Cortex of kidney (tissue), 1 donor: ENCODE data around the gene PPP4R2.

Source experiments
- DNase-seq: peaks from one replicate; lab custom pipeline; 2025; lab: John Stamatoyannopoulos, UW

PPP4R2 gene, protein sequence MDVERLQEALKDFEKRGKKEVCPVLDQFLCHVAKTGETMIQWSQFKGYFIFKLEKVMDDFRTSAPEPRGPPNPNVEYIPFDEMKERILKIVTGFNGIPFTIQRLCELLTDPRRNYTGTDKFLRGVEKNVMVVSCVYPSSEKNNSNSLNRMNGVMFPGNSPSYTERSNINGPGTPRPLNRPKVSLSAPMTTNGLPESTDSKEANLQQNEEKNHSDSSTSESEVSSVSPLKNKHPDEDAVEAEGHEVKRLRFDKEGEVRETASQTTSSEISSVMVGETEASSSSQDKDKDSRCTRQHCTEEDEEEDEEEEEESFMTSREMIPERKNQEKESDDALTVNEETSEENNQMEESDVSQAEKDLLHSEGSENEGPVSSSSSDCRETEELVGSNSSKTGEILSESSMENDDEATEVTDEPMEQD

GRCh38 chr3:72996473-72997333, at the start of gene PPP4R2:
Gene PPP4R2 (plus strand): TSS chr3:72996811. CDS start chr3:72997038, 227 bp downstream.
- DNase-seq: peak; percentile 58

- no peak for DNase-seq
These were observed 48.7 kb upstream of the PPP4R2 start for GRCh38 chr3:72947715-72948490.

GRCh38 chr3:72949016-72949415, 47.6 kb upstream of the PPP4R2 start:
- DNase-seq: no peak

- no peak for DNase-seq
These were observed 46.2 kb upstream of the PPP4R2 start for GRCh38 chr3:72950372-72950771.

DNA sequence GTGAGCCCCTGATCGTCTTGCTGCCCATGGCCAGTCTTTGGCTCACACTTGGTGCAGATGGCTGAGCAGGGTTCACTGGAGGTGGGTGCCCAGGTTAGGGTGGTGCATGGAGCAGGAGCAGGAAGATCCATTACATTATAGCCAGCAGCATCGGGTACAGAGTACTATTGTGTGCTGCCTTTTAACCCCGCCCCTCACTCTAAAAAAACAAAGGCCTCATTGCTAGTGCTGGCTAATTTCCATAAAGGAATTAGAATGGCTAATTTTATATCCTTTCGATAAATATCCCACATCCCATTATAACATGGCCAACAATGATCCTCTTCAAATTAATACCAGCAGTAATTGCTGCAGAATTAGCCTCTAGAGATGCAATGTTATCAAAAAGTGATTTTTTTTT, 45.8 kb upstream of the PPP4R2 start:
- no peak for DNase-seq

- DNase-seq: no peak
These were observed 45.3 kb upstream of the PPP4R2 start for GRCh38 chr3:72951259-72951722.

DNA sequence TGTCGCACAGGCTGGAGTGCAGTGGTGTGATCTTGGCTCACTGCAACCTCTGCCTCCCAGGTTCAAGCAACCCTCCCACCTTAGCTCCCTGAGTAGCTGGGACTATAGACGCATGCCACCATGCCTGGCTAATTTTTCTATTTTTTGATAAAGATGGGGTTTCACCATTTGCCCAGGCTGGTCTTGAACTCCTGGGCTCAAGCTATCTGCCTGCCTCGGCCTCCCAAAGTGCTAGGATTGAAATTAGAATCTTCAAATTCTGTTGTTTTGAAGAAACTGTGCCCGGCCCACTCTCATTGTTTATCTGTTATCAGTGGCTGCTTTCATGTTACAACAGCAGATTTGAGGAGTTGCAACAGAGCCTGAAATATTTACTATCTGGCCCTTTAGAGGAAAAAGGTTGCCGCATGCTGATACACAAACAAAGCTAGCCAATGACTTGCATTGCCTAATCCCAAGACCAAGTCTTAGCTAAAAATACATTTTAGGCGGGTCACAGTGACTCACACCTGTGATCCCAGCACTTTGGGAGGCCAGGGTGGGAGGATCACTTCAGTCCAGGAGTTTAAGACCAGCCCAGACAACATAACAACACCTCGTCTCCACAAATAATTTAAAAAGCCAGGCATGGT, 43.2 kb upstream of the PPP4R2 start:
- DNase-seq: no peak

DNA sequence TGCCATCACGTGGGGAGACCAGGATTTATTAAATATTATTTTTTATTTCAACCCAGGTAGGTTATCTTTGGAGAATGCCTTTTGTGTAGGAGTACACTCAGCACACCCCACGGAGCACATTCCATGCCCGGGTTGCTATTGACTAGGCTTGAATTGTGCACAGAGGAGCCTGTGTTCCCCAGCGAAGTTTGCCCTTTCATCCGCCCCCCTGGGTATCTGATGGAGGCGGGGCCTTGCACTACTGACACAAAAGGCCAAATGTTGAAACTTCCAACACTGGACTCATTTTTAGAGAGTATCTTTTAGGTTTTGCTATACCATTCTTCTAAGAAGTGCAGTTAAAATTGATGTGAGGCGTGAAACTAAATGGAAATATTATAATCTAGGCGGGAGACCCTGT, 39.3 kb upstream of the PPP4R2 start:
- no peak for DNase-seq

- no peak for DNase-seq
These were observed 37.3 kb upstream of the PPP4R2 start for GRCh38 chr3:72959336-72959735.

GRCh38 chr3:72960812-72961518, 35.6 kb upstream of the PPP4R2 start:
- no peak for DNase-seq

- DNase-seq: no peak
These were observed 34.9 kb upstream of the PPP4R2 start for GRCh38 chr3:72961752-72962151.

DNA sequence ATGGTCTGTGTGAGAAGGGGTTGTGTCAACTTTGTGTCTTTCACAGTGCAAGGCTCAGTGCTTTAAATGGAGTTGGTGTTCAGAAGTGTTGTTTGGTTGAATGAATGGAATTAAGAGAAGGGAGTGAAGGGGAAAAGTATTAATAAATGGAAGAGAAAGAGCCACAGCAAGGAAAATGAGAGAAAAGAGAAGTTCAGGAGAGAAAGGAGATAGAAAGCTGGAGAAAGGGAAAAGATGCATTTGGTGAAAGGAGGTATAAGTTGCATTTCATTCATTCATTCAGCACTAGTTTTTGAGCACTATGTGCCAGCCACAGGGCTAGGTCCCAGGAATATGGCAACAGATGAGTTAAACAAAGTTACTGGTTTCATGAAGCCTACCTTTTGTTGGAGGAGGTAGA, 34.3 kb upstream of the PPP4R2 start:
- DNase-seq: no peak

GRCh38 chr3:72964633-72965032, 32.0 kb upstream of the PPP4R2 start:
- no peak for DNase-seq

GRCh38 chr3:72968266-72968664, 28.3 kb upstream of the PPP4R2 start:
- no peak for DNase-seq

DNA sequence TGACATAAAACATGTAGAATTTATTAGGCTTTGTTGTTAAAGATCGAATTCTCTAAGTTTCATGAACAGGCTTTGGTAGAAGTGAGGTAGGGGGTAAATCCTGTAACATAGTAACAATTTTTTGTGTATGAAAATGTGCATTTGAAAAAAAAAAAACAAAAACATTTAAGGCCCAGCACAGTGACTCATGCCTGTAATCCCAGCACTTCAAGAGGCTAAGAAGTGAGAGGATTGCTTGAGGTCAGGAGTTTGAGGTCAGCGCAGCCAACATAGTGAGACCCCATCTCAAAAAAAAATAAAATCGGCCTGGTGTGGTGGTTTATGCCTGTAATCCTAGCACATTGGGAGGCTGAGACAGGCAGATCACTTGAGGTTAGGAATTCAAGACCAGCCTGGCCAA, 26.8 kb upstream of the PPP4R2 start:
- no peak for DNase-seq

DNA sequence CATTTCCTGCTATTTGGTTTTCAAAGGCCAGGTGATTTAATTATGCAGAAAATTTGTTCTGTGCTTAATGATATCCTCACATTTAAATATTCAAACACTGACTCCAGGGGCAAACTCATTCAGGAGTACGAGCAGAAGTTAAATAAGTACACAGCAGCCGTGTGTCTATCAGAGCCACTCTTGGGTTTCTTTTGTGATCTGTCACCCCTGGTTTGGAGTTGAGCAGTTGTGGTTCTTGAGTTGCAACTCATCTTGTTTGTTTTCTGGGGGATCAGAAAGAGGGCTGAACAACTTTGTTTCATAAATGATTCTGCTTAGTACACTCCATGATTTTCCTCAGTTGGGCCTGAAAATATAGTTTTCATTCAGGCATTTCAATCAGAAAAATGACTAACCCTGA, 25.7 kb upstream of the PPP4R2 start:
- DNase-seq: no peak

DNA sequence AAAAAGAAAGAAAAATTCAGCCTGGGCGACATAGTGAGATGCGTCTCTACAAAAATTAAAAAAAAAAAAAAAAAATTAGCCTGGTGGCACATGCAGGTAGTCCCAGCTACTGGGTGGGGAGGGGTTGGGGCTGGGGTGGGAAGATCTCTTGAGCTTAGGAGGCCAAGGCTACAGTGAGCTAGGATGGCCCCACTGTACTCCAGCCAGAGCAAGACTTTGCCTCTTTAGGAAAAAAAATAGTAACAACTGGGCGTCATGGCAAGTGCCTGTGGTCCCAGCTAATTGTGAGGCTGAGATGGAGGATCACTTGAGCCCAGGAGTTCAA, 23.9 kb upstream of the PPP4R2 start:
- no peak for DNase-seq

DNA sequence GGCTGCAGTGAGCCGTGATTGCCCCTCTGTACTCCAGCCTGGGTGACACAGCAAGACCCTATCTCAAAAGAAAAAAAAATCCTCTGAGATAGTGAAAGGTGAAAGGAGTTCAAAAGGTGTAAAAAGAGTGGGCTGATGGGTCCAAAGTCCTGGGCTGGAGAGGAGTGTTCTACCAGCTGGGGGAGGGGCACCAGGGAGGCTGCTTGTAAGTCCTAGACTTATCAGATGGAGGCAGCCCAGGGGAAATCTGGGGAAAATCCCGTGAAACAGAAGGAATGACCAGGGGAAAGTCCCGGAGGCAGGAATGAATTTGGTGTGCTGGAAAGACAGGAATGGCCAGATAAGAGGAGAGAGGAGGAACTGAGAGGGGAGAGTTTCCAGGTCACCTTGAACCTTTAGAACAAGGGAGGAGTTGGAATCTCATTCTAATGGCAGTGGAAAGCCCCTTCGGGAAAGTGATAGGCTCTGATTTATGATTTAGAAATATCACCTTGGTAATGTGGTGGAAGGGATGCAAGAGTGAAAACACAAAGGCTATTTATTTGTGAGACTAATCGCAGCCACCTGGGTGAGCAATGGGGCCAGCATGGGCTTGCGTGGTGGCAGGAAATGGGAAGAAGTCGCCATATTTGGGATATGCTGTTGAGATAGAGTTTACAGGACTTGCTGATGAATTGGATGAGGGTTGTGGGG, 23.4 kb upstream of the PPP4R2 start:
- DNase-seq: no peak

GRCh38 chr3:72973786-72974185, 22.8 kb upstream of the PPP4R2 start:
- no peak for DNase-seq

GRCh38 chr3:72974956-72975355, 21.7 kb upstream of the PPP4R2 start:
- no peak for DNase-seq

- no peak for DNase-seq
These were observed 20.3 kb upstream of the PPP4R2 start for GRCh38 chr3:72976281-72976741.
